NAMALWA (cell line): ENCODE results near the gene IRS1.

Experiments used
- DNase-seq: peaks from one replicate; pipeline ENCODE4 v3.0.0-alpha.2; 2015; ENCODE audit warnings: low spot score

The IRS1 gene

GRCh38 chr2:226825056-226825455 lies 25.4 kb upstream of the IRS1 start:
- DNase-seq = no peak

- no peak for DNase-seq
These were observed 19.3 kb upstream of the IRS1 start for GRCh38 chr2:226818930-226819329.

- peak; percentile 39 for DNase-seq
These were observed 13.6 kb upstream of the IRS1 start for GRCh38 chr2:226813148-226813701.

- DNase-seq = no peak
These were observed 3.8 kb upstream of the IRS1 start for GRCh38 chr2:226803410-226803809.

- peak; percentile 89 for DNase-seq
These were observed 3.0 kb upstream of the IRS1 start for GRCh38 chr2:226802573-226802972.

- peak; percentile 92 for DNase-seq
These were observed 1.5 kb upstream of the IRS1 start for GRCh38 chr2:226800941-226801784.

- DNase-seq = no peak
These were observed 638 bp upstream of the IRS1 start for GRCh38 chr2:226799976-226800940.

- DNase-seq = peak; percentile 86
These were observed 1.0 kb downstream of the IRS1 start for GRCh38 chr2:226798422-226799210.

GRCh38 chr2:226797989-226798421 lies 1.6 kb downstream of the IRS1 start:
- DNase-seq = no peak

GRCh38 chr2:226797289-226797988 lies 2.2 kb downstream of the IRS1 start:
- no peak for DNase-seq

GRCh38 chr2:226796840-226797288 lies 2.8 kb downstream of the IRS1 start:
- peak; percentile 27 for DNase-seq

GRCh38 chr2:226796012-226796839 lies 3.4 kb downstream of the IRS1 start:
- DNase-seq = no peak

GRCh38 chr2:226795281-226796011 lies 4.2 kb downstream of the IRS1 start:
- no peak for DNase-seq

- DNase-seq = no peak
These were observed 4.9 kb downstream of the IRS1 start for GRCh38 chr2:226794751-226795171.

- no peak for DNase-seq
These were observed 5.4 kb downstream of the IRS1 start for GRCh38 chr2:226794196-226794661.

- peak; percentile 22 for DNase-seq
These were observed 6.0 kb downstream of the IRS1 start for GRCh38 chr2:226793646-226794045.

GRCh38 chr2:226792155-226792881 lies 7.3 kb downstream of the IRS1 start:
- peak; percentile 58 for DNase-seq

GRCh38 chr2:226791487-226792081 lies 8.0 kb downstream of the IRS1 start:
- DNase-seq = peak; percentile 90
